Stimulated activated naive CD8-positive, alpha-beta T cell treated with anti-CD3 and anti-CD28 coated beads, Interleukin-15, Interleukin-2, amounts not matched to agents 100 U/mL and 50 U/mL, for 24 hours (primary cell): Measurements from ENCODE around the gene AK8.
"Not testable (repeated sequence)": the region's sequence is repeated elsewhere in the genome, so short reads cannot be mapped to it uniquely, and the experiment has no call there.

ENCODE experiments used
- ATAC-seq: fragments of 150-1000 bp; cut with Tn5 transposase; one replicate; pipeline ENCODE4 v1.10.0; 2021
- DNase-seq: peaks from one replicate; pipeline ENCODE4 v3.0.0; 2021

The AK8 gene

DNA sequence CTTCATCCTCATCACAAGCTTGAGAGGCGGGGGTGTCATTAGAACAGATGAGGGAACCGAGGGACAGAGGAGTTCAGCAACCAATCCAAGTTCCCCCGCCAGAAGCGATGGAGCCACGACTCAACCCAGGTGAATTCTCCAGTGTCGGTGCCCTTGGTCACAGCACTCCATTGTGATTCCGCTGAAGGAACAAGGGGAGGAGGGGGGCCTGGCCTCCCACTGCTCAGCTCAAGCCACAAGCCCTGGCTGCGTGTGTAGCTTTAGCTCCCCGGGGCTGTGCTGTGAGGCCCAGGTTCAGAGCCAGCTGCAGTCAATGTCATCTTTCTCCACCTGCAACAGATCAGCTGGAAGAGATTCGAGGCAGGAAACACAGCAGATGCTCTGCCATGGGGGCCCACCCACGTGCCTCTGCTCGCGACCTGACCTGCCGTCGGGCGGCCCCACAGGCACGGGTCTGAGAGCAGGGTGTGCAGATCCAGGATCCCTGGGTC is 135.2 kb downstream of the AK8 start:
- no peak for ATAC-seq
- DNase-seq = no peak

DNA sequence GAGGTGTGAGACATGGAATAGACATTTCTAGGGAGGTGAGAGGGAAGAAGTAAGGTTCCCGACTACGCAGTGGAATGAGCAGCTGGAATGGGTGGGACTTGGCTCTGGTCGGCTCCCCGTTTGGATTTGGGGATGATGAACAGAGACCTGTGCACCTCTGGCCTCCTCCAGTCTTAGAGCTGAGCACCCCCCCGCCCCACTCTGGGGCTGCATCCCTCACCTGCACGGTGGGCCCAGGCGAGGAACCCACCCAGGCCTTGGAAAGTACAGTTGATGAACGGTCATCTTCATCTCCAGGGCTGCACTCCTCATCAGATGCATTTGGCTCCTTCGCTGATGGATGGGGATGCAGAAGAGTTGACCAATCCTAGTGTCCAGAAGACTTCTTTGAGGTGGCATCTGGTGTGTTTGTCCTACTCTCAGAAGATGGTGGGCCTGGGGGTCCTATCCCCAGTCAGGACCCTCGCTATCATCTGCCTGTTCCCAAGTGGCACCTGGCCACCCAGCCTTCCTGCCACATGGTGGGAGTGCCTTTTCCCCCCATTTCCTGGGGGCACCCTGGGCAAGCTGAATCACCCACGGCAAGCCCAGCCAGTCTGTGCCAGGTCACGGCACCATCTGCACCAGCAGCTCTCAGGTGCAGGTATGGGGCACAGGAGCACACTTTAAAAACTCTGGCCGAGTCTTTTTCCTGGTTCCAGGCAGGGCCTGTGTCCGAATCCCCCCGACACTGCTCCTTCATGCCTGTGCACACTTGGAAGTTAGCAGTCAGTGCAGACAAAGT is 137.4 kb downstream of the AK8 start:
- no peak for DNase-seq
- ATAC-seq = no peak

DNA sequence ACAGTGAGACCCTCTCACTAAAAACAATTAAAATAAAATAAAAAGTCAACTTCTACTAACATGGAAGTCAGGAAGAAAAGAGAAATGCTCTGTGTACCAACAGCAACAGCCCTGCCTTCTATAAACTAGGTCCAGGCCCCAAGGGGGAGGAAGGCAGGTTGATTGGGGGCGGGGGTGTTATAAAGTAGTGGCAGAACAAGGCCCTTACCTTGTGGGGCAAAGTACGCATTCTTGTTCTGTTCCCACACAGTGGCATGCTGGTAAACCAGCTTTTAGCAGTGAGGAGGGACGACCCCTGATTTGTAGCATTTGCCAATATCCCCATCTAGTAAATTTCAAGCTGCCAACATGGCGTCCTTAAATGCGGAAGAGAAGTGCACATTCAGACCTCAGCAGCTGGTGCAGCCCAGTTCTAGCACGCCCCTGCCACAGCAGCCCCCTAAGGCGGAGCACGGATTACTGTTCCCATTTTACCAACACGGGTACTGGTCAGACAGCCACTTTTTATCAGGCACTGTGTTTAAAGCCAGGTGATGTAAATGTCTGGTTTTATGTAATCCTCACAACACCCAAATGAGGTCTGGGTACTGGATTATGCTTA is 138.3 kb downstream of the AK8 start:
- DNase-seq = no peak
- ATAC-seq = no peak

DNA sequence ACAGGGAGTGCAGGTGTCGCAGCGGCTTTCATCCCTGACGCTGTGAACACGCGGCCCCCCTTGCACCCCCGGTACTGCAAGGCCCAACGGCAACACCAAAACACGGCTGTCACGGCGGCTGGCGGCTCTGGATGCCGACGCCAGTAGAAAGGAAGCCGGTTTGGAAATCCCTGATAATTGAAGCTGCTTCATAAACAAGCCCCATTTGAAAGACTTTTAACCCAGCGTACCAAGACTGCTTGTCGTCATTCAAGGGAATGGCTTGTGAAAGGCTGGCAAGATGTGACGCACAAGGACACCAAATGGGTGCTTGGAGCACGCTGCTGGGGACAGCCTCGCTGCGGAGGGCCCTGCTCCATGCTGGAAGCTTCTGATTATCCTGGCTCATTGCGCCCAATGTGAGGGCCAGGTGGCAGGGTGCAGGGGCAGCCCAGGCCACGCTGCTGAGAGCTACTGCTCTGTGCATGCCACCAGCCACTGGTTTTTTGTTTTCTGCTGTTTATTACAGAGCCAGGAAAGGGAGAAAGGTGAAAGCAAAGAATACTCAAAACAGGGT is 144.7 kb downstream of the AK8 start:
- ATAC-seq = no peak
- DNase-seq = no peak

DNA sequence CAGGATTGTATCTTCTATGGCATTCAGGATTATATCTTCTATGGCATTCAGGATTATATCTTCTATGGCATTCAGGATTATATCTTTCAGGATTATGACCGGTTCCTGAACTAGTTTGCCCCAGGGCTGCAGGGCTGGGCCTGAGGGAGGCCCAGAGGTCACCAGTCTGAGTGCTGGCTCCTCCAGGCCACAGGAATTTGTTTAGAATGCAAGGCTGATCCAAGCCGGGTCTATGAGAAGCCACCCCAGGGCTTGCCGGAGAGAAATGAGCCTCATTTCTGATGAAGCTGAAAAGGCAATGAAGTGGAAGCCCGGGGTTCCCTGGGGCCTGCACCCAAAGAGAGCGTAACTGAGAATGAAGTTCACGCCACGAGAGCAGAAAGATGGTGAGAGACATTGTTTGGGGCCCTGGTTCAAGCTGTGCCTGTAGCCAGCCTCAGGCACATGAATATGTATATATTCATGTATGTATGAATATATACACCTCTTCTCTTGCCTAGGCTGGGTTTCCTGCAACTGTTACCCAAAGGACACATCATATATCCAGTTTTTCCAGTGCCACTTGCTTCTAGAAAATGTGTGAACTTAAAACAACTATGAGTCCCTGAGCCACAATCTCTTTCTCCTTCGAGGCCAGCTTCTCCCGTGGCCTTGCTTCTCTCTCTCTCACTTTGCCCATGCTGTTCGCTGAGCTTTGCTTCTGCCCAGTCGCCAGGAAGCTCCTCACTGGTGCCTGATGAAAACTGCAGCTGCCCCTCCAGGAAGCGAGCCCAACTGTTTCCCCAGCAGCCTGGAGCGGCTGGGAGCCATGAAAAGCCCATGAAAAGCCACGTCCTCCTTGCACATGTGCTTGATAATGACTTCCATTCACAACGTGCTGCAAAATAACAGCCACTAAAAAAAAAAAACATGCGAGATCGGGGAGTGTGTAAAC is 145.5 kb downstream of the AK8 start:
- DNase-seq = no peak
- no peak for ATAC-seq

DNA sequence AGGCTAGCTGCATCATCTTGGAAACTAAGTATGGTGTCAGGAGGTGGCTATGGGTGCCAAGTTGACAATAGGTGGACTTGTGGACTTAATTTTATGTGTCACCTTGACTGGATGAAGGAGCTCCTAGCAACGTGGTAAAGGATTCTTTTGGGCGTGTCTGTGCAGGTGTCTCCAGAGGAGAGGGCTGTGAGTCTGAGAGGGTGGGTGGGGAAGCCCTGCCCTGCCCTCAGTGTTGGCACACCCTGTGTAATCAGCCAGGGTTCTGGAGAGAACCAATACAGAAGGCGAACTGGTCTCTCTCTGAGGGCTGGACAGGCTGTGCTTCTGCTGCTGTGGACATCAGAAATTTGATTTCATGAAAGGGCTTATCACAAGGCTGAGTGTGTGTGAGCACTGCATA is 146.9 kb downstream of the AK8 start:
- no peak for ATAC-seq
- no peak for DNase-seq

DNA sequence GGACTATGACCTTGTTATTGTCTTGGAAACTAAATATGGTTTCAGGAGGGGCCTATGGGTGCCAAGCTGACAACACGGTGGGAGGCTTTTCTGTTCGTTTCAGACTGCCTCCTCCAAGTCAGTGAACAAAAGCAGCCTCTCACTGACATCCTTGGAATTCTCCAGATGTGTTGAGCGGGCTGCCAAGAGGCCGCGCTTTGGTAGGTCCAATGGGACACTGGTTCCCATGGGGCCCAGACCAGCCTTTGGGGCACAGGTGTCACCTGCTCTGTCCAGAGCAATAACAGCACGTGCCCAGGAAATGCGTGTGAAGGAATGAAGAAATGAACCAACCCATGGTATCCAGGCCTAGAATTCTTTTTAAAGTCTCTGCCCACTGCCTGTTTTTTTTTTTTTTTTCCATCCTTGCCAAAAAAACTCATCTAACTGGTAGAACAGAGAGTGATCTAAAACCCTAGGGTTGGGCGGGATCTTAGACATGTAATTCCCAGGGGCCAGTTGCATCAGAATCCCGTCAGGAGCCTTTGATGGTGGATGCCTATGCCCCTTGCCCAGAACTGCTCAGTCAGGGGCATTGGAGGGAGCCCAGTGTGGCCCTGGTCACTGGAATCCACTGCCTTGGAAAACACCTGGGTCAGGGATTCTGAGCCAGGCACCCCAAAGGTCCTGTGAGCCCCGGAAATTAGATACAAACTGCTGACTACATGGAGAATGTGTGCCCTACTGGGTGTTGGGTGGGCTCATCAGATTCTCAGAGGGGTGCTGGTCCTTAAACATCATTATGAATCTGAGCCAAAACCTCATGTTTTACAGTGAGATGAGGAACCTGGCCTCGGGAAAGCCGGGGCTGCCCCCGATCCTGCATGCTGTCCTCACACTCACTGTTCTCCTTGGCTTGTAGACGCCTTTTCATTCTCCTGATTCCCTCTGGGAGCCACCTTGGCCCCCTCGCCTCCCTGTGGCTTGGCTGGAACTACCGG is 147.7 kb downstream of the AK8 start:
- ATAC-seq (no peak), DNase-seq (no peak)

DNA sequence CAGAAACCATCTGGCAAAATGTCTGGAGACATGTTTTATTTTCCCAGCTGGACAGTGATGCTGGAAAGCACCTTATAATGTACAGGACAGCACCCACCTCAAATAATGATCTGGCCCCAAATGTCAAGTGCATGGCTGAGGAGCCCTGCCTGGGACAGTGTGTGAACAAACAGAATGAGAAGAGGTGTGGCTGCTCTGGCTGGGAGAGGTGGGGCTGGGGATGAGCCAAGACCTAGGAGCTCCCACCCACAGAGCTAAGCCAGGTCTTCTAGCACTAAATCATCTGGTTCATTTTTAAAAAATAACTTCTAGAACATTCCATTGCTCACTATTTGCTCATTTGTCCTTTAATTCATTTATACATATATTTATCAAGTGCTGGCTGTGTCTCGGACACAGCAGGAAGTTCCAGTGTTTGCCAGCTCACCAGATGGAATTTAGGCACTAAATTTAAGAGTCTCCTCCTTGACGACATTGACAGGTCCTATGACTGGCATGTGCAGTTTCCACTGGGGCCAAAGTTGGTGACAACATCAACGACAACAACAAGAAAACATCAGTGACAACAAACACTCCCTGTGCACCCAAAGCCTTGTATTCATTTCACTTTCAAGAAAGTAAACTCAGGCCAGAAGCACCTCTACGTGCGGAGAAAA is 148.7 kb downstream of the AK8 start:
- DNase-seq (no peak), ATAC-seq (no peak)

DNA sequence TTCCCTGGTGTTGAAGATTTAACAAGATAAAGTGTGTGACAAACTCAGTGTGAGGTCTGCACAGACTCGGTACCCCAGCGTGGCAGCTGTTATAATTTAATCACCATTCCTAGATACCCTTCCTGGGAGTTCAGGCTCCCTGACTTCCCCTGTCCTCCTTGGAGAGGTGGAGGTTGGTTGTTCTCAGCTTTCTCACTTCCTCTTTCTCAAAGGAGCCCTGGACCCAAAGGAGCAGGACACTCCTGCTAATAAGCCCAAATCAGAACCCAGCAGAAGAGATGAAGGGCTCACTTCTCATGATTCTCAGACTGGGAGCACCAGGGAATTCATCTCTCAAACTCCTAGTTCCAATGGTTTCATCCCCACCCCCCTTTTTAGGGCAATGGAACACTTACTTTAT is 149.6 kb downstream of the AK8 start:
- ATAC-seq (no peak), DNase-seq (no peak)

DNA sequence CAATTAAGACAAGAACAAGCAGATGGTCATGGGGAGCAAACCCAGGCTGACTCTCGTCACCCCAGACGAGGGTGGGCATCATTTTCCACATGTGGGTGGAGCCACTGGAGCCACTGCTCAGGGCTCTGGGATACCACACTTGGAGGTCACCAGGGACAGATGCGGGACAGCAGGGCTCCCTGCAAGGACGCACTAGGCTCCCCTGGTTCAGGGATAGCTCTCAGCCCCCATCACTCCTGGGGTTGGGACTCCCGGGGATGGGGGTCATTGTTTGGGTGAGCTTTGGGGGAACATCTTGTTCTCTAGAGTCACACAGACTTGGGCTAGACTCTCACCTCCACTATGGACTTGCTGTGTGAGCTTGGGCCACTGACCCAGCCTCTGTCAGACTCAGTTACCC is 150.0 kb downstream of the AK8 start:
- DNase-seq (no peak), ATAC-seq (no peak)

DNA sequence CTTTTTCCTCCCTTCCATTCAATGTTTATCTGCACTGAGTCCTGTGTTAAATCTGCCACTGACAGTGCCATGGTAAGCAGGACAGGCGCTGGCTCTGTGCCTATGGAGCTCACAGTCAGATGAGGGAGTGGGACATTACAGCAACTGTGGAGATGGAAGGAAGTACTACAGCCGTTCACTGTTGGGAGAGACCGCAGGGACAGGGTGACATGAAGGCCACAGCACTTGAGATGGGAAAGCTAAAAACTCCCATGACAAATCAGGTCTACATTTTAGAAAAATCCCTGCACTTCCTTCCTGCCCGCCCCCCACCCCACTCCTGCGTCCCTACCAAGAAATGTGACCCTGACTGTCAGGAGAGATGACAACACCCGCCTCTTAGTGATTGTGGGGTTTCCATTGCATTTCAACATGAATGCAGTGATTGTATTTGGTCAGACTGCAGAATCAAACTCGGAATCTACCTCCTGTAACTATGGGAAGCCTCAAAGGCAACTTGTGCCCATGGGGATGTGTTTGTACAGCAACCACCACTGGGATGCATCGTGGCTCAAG is 151.4 kb downstream of the AK8 start:
- no peak for ATAC-seq
- no peak for DNase-seq

DNA sequence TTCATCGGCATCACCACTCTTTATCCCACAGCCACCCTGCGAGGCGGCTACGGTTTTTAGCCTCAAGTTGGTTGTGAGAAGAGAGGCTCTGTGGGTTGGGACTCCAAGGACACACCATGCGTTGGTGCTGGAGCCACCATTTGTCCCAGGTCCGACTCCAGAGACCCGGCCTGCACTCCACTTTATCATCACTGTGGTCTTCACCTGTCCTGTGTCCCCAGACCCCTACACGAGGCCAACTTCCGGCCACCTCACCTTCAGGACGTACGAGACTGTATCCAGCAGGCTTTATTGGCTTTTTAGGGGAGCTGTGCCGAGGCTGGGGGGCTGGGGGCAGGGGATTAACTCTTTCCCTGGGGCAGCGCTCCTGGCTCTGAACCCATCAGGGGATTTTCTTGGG is 152.8 kb downstream of the AK8 start:
- DNase-seq = no peak
- no peak for ATAC-seq

DNA sequence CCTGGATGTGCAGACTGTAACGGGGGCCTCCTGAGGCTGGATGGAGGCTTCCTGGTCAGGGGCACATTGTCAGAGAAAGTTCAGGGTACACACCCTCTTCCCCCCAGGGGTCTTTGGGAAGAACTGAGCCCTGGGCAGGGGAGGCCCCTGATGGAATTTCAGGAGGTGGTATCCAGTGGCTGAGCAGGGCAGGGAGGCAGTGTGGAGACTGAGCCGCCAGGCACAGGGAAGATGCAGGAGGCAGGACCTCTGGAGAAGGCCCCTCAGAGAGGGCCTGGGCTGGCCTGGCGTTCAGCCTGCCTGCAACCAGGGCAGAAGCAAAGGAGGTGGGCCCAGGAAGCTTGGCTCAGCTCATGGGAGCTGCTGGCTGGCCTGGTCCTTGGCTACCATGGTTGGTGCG is 154.3 kb downstream of the AK8 start:
- ATAC-seq = no peak
- DNase-seq = no peak

DNA sequence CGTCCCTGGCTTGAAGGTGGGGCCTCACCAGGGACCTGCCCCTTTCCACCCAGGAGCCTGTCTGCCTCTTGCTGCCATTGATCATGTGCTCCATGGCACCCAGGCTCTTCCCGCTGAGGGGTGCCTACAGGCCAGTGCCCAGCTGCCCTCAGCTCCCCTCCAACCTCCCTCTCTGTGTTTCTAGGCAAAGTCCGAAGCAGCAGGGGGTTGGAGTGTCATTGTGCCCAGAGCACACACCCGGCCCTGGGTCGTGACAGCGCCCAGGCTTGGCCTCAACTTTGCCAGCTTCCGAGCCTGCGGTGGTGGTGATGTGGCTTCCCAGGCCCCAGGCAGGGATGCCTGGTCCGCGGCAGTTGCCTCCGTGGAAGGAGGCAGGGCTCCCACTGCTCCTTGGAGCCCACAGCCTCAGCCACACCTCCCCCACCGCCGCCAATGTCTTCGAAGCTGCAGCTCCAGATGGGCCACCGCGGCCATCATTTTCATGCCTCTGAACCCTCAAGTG is 155.5 kb downstream of the AK8 start:
- no peak for DNase-seq
- ATAC-seq = no peak

DNA sequence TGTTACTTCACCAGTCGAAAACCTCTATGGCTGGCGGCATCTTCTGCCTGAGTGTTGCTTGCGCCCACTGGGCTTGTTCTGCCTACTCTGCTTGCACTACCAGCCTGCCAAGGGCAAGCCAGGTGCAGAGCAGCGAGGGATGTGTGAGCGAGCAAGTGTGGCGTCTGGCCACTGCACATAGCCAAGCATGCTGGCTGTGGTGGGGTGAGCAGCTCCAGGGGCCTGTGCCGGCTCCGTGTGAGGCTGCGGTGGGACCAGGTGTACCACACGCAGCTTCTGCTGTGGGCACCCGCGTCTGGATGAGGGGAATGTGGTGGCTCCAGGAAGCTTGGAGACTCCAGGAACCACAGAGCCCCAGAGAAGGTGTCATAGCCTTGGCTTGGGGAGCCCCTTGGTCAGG is 156.4 kb downstream of the AK8 start:
- no peak for ATAC-seq
- no peak for DNase-seq

DNA sequence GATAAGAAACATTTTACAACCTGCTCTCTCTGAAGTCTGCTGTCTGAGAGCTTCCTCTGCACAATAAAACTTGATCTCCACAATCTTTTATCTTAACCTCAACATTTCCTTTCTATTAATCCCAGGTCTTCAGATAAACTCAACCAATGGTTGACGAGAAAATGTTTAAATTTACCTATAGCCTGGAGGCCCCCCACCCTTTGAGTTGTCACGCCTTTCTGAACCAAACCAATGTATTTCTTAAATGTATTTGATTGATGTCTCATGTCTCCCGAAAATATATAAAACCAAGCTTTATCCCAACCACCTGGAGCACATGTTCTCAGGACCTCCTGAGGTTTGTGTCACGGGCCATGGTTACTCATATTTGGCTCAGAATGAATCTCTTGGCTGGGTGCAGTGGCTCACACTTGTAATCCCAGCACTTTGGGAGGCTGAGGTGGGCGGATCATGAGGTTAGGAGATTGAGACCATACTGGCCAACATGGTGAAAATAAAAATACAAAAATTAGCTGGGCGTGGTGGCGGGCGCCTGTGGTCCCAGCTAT is 159.6 kb downstream of the AK8 start:
- not testable (repeated sequence) for DNase-seq, ATAC-seq

DNA sequence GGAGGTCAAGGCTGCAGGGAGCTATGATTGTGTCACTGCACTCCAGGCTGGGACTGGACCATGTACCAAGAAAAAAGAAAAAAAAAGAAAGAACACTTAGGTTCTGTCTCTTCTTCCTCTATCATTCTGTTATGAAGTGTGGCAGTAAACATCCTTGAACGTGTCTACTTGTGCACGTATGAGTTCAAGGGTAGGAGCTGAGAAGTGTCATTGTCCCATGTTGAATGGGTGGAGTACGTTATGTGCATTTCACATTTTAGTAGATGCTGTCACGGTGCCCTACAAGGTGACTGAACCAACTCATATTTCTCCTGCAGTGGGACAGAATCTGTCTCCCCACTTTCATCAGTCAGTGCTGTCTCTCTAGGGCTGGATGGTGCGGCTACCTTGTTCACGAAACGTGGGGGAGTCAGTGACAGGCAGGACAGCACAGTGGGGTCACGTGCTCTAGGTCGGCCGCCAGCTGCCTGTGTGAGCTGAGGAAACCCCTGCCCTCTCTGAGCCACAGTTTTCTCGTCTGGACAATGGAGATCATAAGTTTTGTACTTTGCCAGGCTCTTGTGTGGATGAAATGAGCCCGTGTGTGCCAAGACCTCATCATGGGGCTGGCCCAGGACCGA is 160.6 kb downstream of the AK8 start:
- no peak for ATAC-seq

DNA sequence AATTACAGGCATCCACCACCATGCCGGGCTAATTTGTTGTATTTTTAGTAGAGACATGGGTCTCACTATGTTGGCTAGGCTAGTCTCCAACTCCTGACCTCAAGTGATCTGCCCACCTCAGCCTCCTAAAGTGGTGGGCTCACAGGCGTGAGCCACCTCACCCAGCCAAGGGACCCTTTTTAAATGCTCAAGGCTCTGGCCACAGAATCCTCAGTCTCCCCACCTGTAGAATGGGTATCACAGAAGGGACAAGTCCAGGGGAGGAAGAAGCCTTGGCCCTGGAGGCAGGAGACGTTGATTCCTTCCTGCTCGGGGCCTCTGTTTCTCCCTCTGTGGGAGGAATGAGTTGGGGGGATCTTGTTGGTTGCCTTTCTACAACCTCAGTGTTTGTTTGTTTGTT is 162.1 kb downstream of the AK8 start:
- DNase-seq = no peak
- no peak for ATAC-seq

More for the DNA sequence above, 160.6 kb downstream of the AK8 start:
- DNase-seq = no peak

DNA sequence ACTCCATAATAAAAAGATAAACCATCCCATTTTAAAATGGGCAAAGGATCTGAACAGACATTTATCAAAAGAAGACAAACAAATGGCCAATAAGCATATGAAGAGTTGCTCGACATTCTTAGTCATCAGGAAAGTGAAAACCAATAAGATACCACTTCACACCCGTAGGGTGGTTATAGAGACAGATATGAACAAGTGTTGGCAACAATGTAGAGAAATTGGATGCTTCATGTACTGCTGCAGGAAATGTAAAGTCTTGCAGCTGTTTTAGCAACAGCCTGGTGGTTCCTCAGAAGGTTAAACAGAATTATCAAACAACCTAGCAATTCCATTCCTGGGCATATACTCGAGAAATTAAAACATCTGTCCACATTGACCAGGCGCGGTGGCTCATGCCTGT is 165.3 kb downstream of the AK8 start:
- no peak for ATAC-seq
- DNase-seq = no peak
